ENCODE results near the gene MDK.

DNA sequence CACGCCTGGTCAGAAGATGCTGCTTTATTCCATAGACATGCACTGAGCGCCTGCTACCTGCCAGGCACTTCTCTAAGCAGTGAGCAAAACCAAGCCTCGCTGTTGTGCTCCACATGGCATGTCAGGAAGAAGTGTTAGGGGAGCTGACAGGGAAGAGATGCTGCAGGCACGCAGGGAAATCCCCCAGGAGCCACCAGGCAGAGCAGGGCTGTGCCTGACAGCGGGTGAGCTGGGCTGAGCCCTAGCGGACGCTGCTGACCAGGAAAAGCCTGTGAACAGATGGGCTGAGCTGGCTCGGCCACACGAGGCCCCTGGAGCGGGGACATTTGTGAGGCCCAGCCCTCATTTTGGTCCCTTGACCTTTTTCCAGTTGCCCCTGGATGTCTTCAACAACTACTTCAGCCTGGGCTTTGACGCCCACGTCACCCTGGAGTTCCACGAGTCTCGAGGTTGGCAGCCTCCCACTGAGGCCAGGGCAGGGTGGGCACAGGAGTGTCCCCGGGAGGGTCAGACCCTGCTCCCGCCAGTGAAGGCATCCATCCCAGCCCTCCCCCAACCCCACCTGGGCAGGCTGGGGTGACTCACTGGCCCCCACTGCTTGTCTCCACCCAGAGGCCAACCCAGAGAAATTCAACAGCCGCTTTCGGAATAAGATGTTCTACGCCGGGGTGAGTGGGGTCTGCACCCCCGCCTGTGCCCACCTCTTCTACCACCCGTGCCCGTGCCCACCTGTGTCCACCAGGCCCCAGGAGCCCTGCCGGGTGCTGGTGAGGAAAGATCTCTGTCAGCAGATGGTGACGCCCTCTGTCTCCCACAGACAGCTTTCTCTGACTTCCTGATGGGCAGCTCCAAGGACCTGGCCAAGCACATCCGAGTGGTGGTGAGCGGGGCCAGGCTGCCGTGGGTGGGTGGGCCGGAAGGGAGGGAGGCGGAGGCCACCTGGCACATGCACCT, 7.4 kb upstream of the MDK start:
- no peak for TF ChIP-seq POLR2AphosphoS5 (IDR thresholded peaks at IDR 0.05; ENCODE audit: low read depth)
- TF ChIP-seq, protein P1, sequence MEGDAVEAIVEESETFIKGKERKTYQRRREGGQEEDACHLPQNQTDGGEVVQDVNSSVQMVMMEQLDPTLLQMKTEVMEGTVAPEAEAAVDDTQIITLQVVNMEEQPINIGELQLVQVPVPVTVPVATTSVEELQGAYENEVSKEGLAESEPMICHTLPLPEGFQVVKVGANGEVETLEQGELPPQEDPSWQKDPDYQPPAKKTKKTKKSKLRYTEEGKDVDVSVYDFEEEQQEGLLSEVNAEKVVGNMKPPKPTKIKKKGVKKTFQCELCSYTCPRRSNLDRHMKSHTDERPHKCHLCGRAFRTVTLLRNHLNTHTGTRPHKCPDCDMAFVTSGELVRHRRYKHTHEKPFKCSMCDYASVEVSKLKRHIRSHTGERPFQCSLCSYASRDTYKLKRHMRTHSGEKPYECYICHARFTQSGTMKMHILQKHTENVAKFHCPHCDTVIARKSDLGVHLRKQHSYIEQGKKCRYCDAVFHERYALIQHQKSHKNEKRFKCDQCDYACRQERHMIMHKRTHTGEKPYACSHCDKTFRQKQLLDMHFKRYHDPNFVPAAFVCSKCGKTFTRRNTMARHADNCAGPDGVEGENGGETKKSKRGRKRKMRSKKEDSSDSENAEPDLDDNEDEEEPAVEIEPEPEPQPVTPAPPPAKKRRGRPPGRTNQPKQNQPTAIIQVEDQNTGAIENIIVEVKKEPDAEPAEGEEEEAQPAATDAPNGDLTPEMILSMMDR (conservative IDR thresholded peaks at IDR 0.05; ENCODE audit: low read depth in 2 of 2), result no peak
- TF ChIP-seq, protein P2, sequence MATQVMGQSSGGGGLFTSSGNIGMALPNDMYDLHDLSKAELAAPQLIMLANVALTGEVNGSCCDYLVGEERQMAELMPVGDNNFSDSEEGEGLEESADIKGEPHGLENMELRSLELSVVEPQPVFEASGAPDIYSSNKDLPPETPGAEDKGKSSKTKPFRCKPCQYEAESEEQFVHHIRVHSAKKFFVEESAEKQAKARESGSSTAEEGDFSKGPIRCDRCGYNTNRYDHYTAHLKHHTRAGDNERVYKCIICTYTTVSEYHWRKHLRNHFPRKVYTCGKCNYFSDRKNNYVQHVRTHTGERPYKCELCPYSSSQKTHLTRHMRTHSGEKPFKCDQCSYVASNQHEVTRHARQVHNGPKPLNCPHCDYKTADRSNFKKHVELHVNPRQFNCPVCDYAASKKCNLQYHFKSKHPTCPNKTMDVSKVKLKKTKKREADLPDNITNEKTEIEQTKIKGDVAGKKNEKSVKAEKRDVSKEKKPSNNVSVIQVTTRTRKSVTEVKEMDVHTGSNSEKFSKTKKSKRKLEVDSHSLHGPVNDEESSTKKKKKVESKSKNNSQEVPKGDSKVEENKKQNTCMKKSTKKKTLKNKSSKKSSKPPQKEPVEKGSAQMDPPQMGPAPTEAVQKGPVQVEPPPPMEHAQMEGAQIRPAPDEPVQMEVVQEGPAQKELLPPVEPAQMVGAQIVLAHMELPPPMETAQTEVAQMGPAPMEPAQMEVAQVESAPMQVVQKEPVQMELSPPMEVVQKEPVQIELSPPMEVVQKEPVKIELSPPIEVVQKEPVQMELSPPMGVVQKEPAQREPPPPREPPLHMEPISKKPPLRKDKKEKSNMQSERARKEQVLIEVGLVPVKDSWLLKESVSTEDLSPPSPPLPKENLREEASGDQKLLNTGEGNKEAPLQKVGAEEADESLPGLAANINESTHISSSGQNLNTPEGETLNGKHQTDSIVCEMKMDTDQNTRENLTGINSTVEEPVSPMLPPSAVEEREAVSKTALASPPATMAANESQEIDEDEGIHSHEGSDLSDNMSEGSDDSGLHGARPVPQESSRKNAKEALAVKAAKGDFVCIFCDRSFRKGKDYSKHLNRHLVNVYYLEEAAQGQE (IDR thresholded peaks at IDR 0.05; ENCODE audit: unreplicated experiment), result no peak
- TF ChIP-seq EZH2 (IDR thresholded peaks at IDR 0.05; ENCODE audit: low read depth, unreplicated experiment), result no peak

Data from GM23338 (cell line).